ENCODE results near the gene TBATA. TPM values are rescaled to one million over a fixed set of nuclear protein-coding genes. Genes with fewer than 3 reads are reported as not detected.
A peak's percentile ranks its signal among the peaks of the same experiment; 100 is the strongest.

TBATA gene
- total and polyA plus RNA-seq, 8 donors, result not detected

- intact Hi-C loops (cut with DNase I), result no loop called here
- TF ChIP-seq CTCF (IDR thresholded peaks at IDR 0.05), result no peak
- ATAC-seq (no peak), DNase-seq (no peak)
- no peaks in the 10 kb centered on the region for H3K27me3 ChIP-seq
- no peaks in the 10 kb centered on the region for H3K9me3 ChIP-seq
- H3K27ac ChIP-seq, result no peak overlapping the region
- no peaks in the 10 kb centered on the region for H3K36me3 ChIP-seq
- H3K4me3 ChIP-seq, result no peak overlapping the region
- no peaks in the 10 kb centered on the region for H3K4me1 ChIP-seq
Observed at GRCh38 chr10:70735161-70735560, 50.0 kb downstream of the TBATA start.

GRCh38 chr10:70733051-70733450 is 52.1 kb downstream of the TBATA start:
- H3K4me1 ChIP-seq, result no peaks in the 10 kb centered on the region
- H3K36me3 ChIP-seq, result no peaks in the 10 kb centered on the region
- DNase-seq (no peak), ATAC-seq (no peak)
- intact Hi-C loops (cut with DNase I), result no loop called here
- H3K27ac ChIP-seq, result no peak overlapping the region
- no peak overlapping the region for H3K4me3 ChIP-seq
- TF ChIP-seq CTCF (IDR thresholded peaks at IDR 0.05), result no peak
- H3K27me3 ChIP-seq, result no peaks in the 10 kb centered on the region
- H3K9me3 ChIP-seq, result no peaks in the 10 kb centered on the region

- no peaks in the 10 kb centered on the region for H3K4me1 ChIP-seq
- no peak for DNase-seq
- ATAC-seq, result no peak
- no peak overlapping the region for H3K4me3 ChIP-seq
- no peaks in the 10 kb centered on the region for H3K27me3 ChIP-seq
- no peaks in the 10 kb centered on the region for H3K36me3 ChIP-seq
- H3K9me3 ChIP-seq, result no peaks in the 10 kb centered on the region
- no peak for TF ChIP-seq CTCF (IDR thresholded peaks at IDR 0.05)
- intact Hi-C loops (cut with DNase I), result no loop called here
- H3K27ac ChIP-seq, result no peak overlapping the region
Observed at GRCh38 chr10:70732569-70732968, 52.6 kb downstream of the TBATA start.

- ATAC-seq (no peak), DNase-seq (no peak)
- Histone ChIP-seq H3K27me3 (no peaks in the 10 kb centered on the region), H3K9me3 (no peaks in the 10 kb centered on the region), H3K4me3 (no peak overlapping the region), H3K27ac (no peak overlapping the region), H3K36me3 (no peaks in the 10 kb centered on the region), H3K4me1 (no peaks in the 10 kb centered on the region)
- TF ChIP-seq CTCF (IDR thresholded peaks at IDR 0.05), result no peak
- intact Hi-C loops (cut with DNase I), result no loop called here
Observed at GRCh38 chr10:70730955-70731354, 54.2 kb downstream of the TBATA start.

- no peak overlapping the region for H3K4me3 ChIP-seq
- H3K4me1 ChIP-seq, result no peaks in the 10 kb centered on the region
- H3K27ac ChIP-seq, result no peak overlapping the region
- ATAC-seq (no peak), DNase-seq (peak in 2 of 4 donors; percentile 69 to 83)
- no peaks in the 10 kb centered on the region for H3K27me3 ChIP-seq
- intact Hi-C loops (cut with DNase I), result no loop called here
- no peak for TF ChIP-seq CTCF (IDR thresholded peaks at IDR 0.05)
- no peaks in the 10 kb centered on the region for H3K36me3 ChIP-seq
- H3K9me3 ChIP-seq, result no peaks in the 10 kb centered on the region
Observed at GRCh38 chr10:70729763-70730357, 55.3 kb downstream of the TBATA start.
